GM10266 (cell line): ENCODE results near the gene RPS14.
"Not testable (repeated sequence)": the region's sequence is repeated elsewhere in the genome, so short reads cannot be mapped to it uniquely, and the experiment has no call there.

Experiments
- DNase-seq: peaks from one replicate; pipeline ENCODE4 v3.0.0; 2012; ENCODE audit errors: extremely low spot score
- TF ChIP-seq, protein P1 (sequence below): IDR thresholded peaks from 2 replicates; pipeline ENCODE4 v1.5.1; 2012; ENCODE audit warnings: mild to moderate bottlenecking, low read depth; ENCODE audit not compliant: control insufficient read depth, insufficient read depth; ENCODE audit errors: missing control alignments

RPS14 gene

DNA sequence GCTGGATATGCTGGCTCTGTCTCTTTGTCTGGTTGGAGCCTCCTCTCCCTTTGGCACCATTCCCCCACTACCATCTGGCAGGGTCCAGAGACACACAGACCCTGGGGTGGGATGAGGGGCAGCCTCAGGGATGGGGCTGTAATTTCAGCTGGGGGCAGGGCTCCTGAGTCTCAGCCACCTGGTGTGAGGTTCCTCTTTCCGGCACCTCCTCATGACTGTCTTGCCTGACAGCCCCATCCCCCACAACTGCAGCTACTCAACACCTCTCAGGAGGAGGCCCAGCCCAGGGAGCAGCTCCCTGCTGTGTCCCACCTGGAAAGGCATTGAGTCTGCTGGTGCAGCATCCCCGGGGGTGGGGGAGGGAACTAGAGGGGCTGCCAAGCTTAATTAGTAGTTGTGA is 11.7 kb upstream of the RPS14 start:
- peak; percentile 78 for DNase-seq
- TF ChIP-seq, protein P1, sequence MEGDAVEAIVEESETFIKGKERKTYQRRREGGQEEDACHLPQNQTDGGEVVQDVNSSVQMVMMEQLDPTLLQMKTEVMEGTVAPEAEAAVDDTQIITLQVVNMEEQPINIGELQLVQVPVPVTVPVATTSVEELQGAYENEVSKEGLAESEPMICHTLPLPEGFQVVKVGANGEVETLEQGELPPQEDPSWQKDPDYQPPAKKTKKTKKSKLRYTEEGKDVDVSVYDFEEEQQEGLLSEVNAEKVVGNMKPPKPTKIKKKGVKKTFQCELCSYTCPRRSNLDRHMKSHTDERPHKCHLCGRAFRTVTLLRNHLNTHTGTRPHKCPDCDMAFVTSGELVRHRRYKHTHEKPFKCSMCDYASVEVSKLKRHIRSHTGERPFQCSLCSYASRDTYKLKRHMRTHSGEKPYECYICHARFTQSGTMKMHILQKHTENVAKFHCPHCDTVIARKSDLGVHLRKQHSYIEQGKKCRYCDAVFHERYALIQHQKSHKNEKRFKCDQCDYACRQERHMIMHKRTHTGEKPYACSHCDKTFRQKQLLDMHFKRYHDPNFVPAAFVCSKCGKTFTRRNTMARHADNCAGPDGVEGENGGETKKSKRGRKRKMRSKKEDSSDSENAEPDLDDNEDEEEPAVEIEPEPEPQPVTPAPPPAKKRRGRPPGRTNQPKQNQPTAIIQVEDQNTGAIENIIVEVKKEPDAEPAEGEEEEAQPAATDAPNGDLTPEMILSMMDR, result no peak

GRCh38 chr5:150460781-150461180 is 11.2 kb upstream of the RPS14 start:
- DNase-seq, result no peak
- TF ChIP-seq, protein P1, result no peak

DNA sequence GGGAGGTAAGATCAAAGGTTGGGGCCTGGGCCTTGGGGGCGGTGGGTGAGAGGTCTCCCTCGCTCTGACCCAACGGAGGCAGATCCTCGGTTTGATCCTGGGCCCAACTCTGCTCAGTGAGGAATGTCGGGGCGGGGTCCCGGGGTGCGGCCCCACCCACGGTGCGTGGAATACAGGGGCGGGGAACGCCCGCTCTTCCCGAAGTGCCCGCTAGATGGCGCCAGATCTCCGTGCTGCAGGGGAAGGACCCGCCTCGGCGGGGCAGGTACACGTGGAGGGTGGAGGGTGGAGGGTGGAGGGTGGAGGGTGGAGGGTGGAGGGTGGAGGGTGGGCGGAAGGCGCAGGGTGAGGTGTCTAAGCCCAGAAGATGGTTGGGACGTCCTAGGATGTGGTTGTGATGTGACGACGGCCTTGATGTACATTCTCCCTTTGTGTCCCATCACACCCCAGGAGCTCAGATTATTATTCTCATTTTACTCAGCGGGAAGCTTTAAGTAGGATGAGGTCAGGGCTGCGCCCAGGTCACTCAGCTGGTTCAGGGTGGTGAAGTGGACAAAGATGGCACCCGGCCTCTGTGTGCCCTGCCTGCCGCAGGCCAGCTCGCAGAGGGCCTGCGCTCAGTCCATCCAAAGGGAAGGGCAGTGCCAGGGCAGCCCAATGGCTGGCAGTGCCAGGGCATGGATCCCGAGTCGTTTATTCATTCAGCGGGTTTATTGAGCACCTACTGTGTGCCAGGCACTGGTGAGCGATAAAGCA is 9.4 kb upstream of the RPS14 start:
- TF ChIP-seq, protein P1, result peak; percentile 96
- DNase-seq, result peak; percentile 66

DNA sequence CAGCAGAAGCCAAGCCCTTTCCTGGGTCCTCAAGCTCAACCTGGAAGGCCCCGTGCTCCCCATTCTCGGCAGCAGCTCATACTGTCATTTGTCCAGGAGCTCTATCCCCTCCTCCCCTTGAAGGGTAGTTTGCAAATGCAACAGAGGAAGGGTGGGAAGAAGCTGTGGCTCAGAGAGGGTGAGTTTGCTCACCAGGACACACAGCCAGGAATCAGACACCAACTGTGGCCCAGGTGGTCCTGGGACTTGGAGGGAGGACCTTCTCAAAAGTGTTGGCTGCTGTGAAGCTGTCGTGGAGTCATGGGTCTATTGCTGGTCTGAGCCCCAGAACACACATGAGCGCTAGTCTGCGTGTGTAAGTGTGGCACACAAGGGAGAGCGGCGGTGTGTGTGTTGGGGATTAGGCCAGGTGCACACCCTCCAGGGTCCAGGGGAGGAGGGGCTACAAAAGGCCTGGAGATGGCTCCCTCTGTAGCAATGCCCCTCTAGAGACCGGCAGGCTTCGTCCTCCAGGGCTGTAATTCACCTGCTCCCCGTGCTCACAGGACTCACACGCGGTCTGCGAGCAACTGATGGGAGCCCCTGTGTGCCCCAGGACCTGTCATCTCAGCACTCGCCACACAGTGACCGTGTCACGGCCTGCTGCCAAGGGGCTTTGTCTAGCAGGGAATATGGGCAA is 8.2 kb upstream of the RPS14 start:
- TF ChIP-seq, protein P1, result no peak
- DNase-seq, result no peak

DNA sequence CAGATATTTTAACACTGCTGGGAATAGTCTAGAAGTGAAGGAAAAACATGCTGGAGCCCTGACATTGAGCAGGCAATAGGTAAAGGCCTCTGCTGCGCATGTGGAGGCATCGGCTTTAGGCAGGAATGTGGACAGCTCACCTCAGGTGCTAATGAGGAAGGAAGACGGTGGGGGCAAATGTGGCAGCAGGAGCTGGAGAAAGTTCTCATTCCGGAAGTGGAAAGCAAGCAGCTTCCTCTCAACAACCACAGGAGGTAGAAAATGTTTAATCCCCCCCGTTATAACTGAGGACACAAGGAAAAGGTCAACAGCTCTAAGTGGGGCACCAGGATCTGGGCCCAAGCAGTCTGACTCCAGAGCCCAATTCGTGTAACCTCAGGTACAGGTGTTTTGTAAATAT is 7.6 kb upstream of the RPS14 start:
- no peak for DNase-seq
- TF ChIP-seq, protein P1, result no peak

GRCh38 chr5:150454492-150455229 is 5.1 kb upstream of the RPS14 start:
- TF ChIP-seq, protein P1, result no peak
- DNase-seq, result no peak

DNA sequence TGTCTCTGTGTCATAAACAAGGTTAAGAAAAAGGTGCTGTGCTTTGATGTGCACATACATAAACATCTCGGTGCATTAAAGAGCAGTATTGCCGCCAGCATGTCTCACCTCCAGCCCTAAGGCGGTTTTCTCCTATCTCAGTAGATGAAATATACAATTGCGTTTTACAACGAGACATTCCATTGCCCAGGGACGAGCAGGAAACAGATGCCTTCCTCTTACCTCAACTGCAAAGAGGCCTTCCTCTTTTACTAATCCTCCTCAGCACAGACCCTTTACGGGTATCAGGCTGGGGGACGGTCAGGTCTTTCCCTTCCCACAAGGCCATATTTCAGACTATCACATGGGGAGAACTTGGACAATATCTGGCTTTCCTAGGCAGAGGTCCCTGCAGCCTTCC is 4.5 kb upstream of the RPS14 start:
- DNase-seq, result not testable (repeated sequence)
